ENCODE measurements around the gene PXDC1.
"Not testable (repeated sequence)": the region's sequence is repeated elsewhere in the genome, so short reads cannot be mapped to it uniquely, and the experiment has no call there.

Gene PXDC1

GRCh38 chr6:3782876-3783832 lies 31.6 kb upstream of the PXDC1 start:
- DNase-seq = no peak

- no peak for DNase-seq
These were observed 30.0 kb upstream of the PXDC1 start for GRCh38 chr6:3781504-3781903.

- no peak for DNase-seq
These were observed 28.0 kb upstream of the PXDC1 start for GRCh38 chr6:3779574-3779849.

- no peak for DNase-seq
These were observed 27.4 kb upstream of the PXDC1 start for GRCh38 chr6:3778701-3779573.

- peak; percentile 34 for DNase-seq
These were observed 26.4 kb upstream of the PXDC1 start for GRCh38 chr6:3777730-3778461.

GRCh38 chr6:3776881-3777507 lies 25.5 kb upstream of the PXDC1 start:
- DNase-seq = no peak

- no peak for DNase-seq
These were observed 24.3 kb upstream of the PXDC1 start for GRCh38 chr6:3775847-3776246.

GRCh38 chr6:3775386-3775785 lies 23.9 kb upstream of the PXDC1 start:
- no peak for DNase-seq

GRCh38 chr6:3773678-3774298 lies 22.3 kb upstream of the PXDC1 start:
- no peak for DNase-seq

- DNase-seq = not testable (repeated sequence)
These were observed 20.9 kb upstream of the PXDC1 start for GRCh38 chr6:3772127-3772999.

- no peak for DNase-seq
These were observed 20.0 kb upstream of the PXDC1 start for GRCh38 chr6:3771407-3772011.

- no peak for DNase-seq
These were observed 18.7 kb upstream of the PXDC1 start for GRCh38 chr6:3770023-3770720.

- no peak for DNase-seq
These were observed 18.1 kb upstream of the PXDC1 start for GRCh38 chr6:3769610-3770009.

- no peak for DNase-seq
These were observed 17.0 kb upstream of the PXDC1 start for GRCh38 chr6:3768502-3768901.

GRCh38 chr6:3767483-3767882 lies 16.0 kb upstream of the PXDC1 start:
- DNase-seq = not testable (repeated sequence)

- no peak for DNase-seq
These were observed 14.7 kb upstream of the PXDC1 start for GRCh38 chr6:3766214-3766613.

- DNase-seq = no peak
These were observed 13.9 kb upstream of the PXDC1 start for GRCh38 chr6:3765415-3765814.

- DNase-seq = no peak
These were observed 13.2 kb upstream of the PXDC1 start for GRCh38 chr6:3764516-3765335.

GRCh38 chr6:3762852-3763251 lies 11.3 kb upstream of the PXDC1 start:
- DNase-seq = no peak
